HEK293 (cell line): Measurements from ENCODE around the gene HYOU1.
A peak's percentile ranks its signal among the peaks of the same experiment; 100 is the strongest.

Experiments
- CTCF ChIA-PET: fragments of 350-600 bp; formaldehyde crosslinking; extraction: SDS; loops from one replicate; lab custom pipeline; 2021; ENCODE audit warnings: antibody characterized with exemption; lab: Yijun Ruan, JAX
- POLR2A ChIA-PET: fragments of 300-600 bp; formaldehyde crosslinking; extraction: SDS; loops from one replicate; lab custom pipeline; 2020; ENCODE audit warnings: antibody characterized with exemption, inconsistent platforms; lab: Yijun Ruan, JAX
- H3K27ac ChIP-seq: fragments of 200-500 bp; sonication (Bioruptor generic); 2 replicates; pipeline ENCODE4 v1.5.1; 2014; ENCODE audit warnings: low read depth, low read length, control low read depth, inconsistent platforms; ENCODE audit errors: extremely low read depth
- H3K36me3 ChIP-seq, 2 experiments: fragments of 200-500 bp in 1 of 2; sonication (Bioruptor generic) in 1 of 2; 1 replicate in 1 of 2; 2 replicates in 1 of 2; pipeline ENCODE4 v1.5.1; 2014 to 2017; ENCODE audit warnings: inconsistent platforms in 2 of 2, low read length in 2 of 2; ENCODE audit not compliant: control insufficient read depth in 2 of 2, insufficient read depth in 1 of 2
- H3K4me1 ChIP-seq: fragments of 200-500 bp; sonication (Bioruptor generic); 2 replicates; pipeline ENCODE4 v1.5.1; 2014; ENCODE audit warnings: mild to moderate bottlenecking, low read length, inconsistent platforms; ENCODE audit not compliant: control insufficient read depth, insufficient read depth
- H3K4me3 ChIP-seq: 2 replicates; pipeline ENCODE4 v1.5.1; 2011; ENCODE audit warnings: low read depth, mild to moderate bottlenecking, control low read depth, low read length, moderate library complexity
- H3K9me3 ChIP-seq: fragments of 200-500 bp; sonication (Bioruptor generic); 2 replicates; pipeline ENCODE4 v1.5.1; 2014; ENCODE audit warnings: low read depth, low read length, inconsistent platforms; ENCODE audit not compliant: control insufficient read depth, insufficient read depth
- CTCF ChIP-seq: fragments of 450-650 bp; formaldehyde crosslinking; IDR thresholded peaks from 2 replicates; pipeline ENCODE4 v1.5.1; 2016; ENCODE audit warnings: missing biosample characterization, missing genetic modification characterization
- FEZF1 ChIP-seq: fragments of 450-650 bp; formaldehyde crosslinking; IDR thresholded peaks from 2 replicates; pipeline ENCODE4 v1.5.1; 2016; ENCODE audit warnings: missing biosample characterization, missing genetic modification characterization
- GLI2 ChIP-seq: fragments of 450-650 bp; formaldehyde crosslinking; IDR thresholded peaks from 2 replicates; pipeline ENCODE4; 2017; ENCODE audit warnings: missing biosample characterization, missing genetic modification characterization, low read depth, borderline replicate concordance
- HOXD13 ChIP-seq: sonication (generic); formaldehyde crosslinking; IDR thresholded peaks from 2 replicates; pipeline ENCODE4 v1.8.0; 2022; ENCODE audit warnings: missing genetic modification reagents, borderline replicate concordance
- PRDM1 ChIP-seq: fragments of 450-650 bp; formaldehyde crosslinking; IDR thresholded peaks from 2 replicates; pipeline ENCODE4; 2016; ENCODE audit warnings: missing biosample characterization, missing genetic modification characterization
- SCRT2 ChIP-seq: fragments of 450-650 bp; formaldehyde crosslinking; IDR thresholded peaks from 2 replicates; pipeline ENCODE4 v1.5.1; 2016; ENCODE audit warnings: missing biosample characterization, missing genetic modification characterization
- ZFP41 ChIP-seq: fragments of 450-650 bp; formaldehyde crosslinking; IDR thresholded peaks from 2 replicates; pipeline ENCODE4 v1.5.1; 2016; ENCODE audit warnings: missing biosample characterization, missing genetic modification characterization, borderline replicate concordance
- ZIC2 ChIP-seq: fragments of 450-650 bp; formaldehyde crosslinking; IDR thresholded peaks from 2 replicates; pipeline ENCODE4 v1.5.1; 2016; ENCODE audit warnings: missing biosample characterization, missing genetic modification characterization
- ZNF175 ChIP-seq: fragments of 450-650 bp; formaldehyde crosslinking; IDR thresholded peaks from 2 replicates; pipeline ENCODE4 v1.5.1; 2016; ENCODE audit warnings: missing biosample characterization, missing genetic modification characterization
- ZNF202 ChIP-seq: fragments of 450-650 bp; formaldehyde crosslinking; IDR thresholded peaks from 2 replicates; pipeline ENCODE4 v1.5.1; 2016; ENCODE audit warnings: missing biosample characterization, missing genetic modification characterization, borderline replicate concordance
- ZNF24 ChIP-seq: fragments of 450-650 bp; formaldehyde crosslinking; IDR thresholded peaks from 2 replicates; pipeline ENCODE4 v1.5.1; 2016; ENCODE audit warnings: missing biosample characterization, missing genetic modification characterization
- ZNF274 ChIP-seq, 2 experiments: fragments of 200-500 bp in 1 of 2; fragments of 450-650 bp in 1 of 2; sonication (Bioruptor generic) in 1 of 2; formaldehyde crosslinking in 1 of 2; IDR thresholded peaks; 2 replicates each; pipeline versions ENCODE4 v1.5.1 to v1.6.1; 2014 to 2016; ENCODE audit warnings: borderline replicate concordance in 1 of 2, inconsistent platforms in 1 of 2, low read length in 1 of 2, missing biosample characterization in 1 of 2, missing genetic modification characterization in 1 of 2
- ZNF311 ChIP-seq: fragments of 450-650 bp; formaldehyde crosslinking; IDR thresholded peaks from 2 replicates; pipeline ENCODE4 v1.5.1; 2017; ENCODE audit warnings: missing biosample characterization, missing genetic modification characterization, borderline replicate concordance
- ZNF324 ChIP-seq: fragments of 450-650 bp; formaldehyde crosslinking; IDR thresholded peaks from 2 replicates; pipeline ENCODE4 v1.5.1; 2016; ENCODE audit warnings: missing biosample characterization, missing genetic modification characterization
- ZNF501 ChIP-seq: fragments of 450-650 bp; formaldehyde crosslinking; IDR thresholded peaks from 2 replicates; pipeline ENCODE4 v1.5.1; 2016; ENCODE audit warnings: missing biosample characterization, missing genetic modification characterization
- ZNF513 ChIP-seq: fragments of 450-650 bp; IDR thresholded peaks from 2 replicates; pipeline ENCODE4 v1.5.1; 2018; ENCODE audit warnings: missing biosample characterization, missing genetic modification characterization
- ZNF518A ChIP-seq: fragments of 450-650 bp; formaldehyde crosslinking; conservative IDR thresholded peaks from 2 replicates; pipeline ENCODE4 v1.5.1; 2016; ENCODE audit warnings: low read depth, missing biosample characterization, missing genetic modification characterization
- ZNF529 ChIP-seq: fragments of 450-650 bp; formaldehyde crosslinking; IDR thresholded peaks from 2 replicates; pipeline ENCODE4 v1.5.1; 2017; ENCODE audit warnings: missing genetic modification characterization, missing biosample characterization; ENCODE audit not compliant: insufficient replicate concordance
- ZNF610 ChIP-seq: fragments of 450-650 bp; formaldehyde crosslinking; IDR thresholded peaks from 2 replicates; pipeline ENCODE4 v1.5.1; 2016; ENCODE audit warnings: missing biosample characterization, missing genetic modification characterization, borderline replicate concordance
- ZNF621 ChIP-seq: fragments of 450-650 bp; formaldehyde crosslinking; IDR thresholded peaks from 2 replicates; pipeline ENCODE4 v1.5.1; 2017; ENCODE audit warnings: missing biosample characterization, missing genetic modification characterization
- ZNF626 ChIP-seq: fragments of 450-650 bp; sonication (Bioruptor Pico); formaldehyde crosslinking; IDR thresholded peaks from 2 replicates; pipeline ENCODE4 v1.5.1; 2018; ENCODE audit warnings: missing biosample characterization, missing genetic modification characterization, inconsistent platforms
- ZNF654 ChIP-seq: fragments of 450-650 bp; formaldehyde crosslinking; IDR thresholded peaks from 2 replicates; pipeline ENCODE4 v1.5.1; 2016; ENCODE audit warnings: low read depth, missing biosample characterization, missing genetic modification characterization
- ZNF692 ChIP-seq: fragments of 450-650 bp; formaldehyde crosslinking; IDR thresholded peaks from 2 replicates; pipeline ENCODE4 v1.5.1; 2016; ENCODE audit warnings: missing biosample characterization, missing genetic modification characterization

HYOU1 gene

GRCh38 chr11:119055901-119056300 is 1.1 kb downstream of the HYOU1 start:
- no peak overlapping the region for H3K27ac ChIP-seq
- POLR2A ChIA-PET: interaction anchor here (0.6 to 4.0 kb wide), 15 partner anchors 8 to 261 kb away, joined by 3 to 20 read pairs (median 5); partner anchors contain the start of genes C2CD2L, DPAGT1, HINFP and HMBS
- CTCF ChIA-PET: interaction anchor here (0.6 to 1.8 kb wide), 3 partner anchors 13 to 127 kb away, joined by 3 to 6 read pairs (median 3); no protein-coding TSS in a partner anchor
- TF ChIP-seq FEZF1 (tag by site-specific recombination) (no peak), ZFP41 (no peak), HOXD13 (no peak), ZNF311 (tag by site-specific recombination) (no peak), ZNF621 (tag by site-specific recombination) (no peak), ZNF175 (no peak), ZNF654 (tag by site-specific recombination) (peak; percentile 4; the same call in 1 of the 2 replicates), ZNF529 (no peak), ZNF626 (tag by site-specific recombination) (no peak), ZNF324 (tag by site-specific recombination) (no peak), ZNF24 (no peak), ZNF610 (tag by site-specific recombination) (no peak), ZIC2 (no peak), ZNF501 (tag by site-specific recombination) (no peak), ZNF692 (no peak), CTCF (tag by site-specific recombination) (peak; percentile 65), PRDM1 (tag by site-specific recombination) (no peak), ZNF518A (tag by site-specific recombination) (no peak), ZNF513 (no peak), ZNF274 (IDR thresholded peaks at IDR 0.05; ENCODE audit: low read length) (no peak), ZNF274 (tag by site-specific recombination; IDR thresholded peaks at IDR 0.05; ENCODE audit: borderline replicate concordance) (no peak), SCRT2 (tag by site-specific recombination) (peak; percentile 23; the same call in 1 of the 2 replicates), GLI2 (tag by site-specific recombination) (no peak), ZNF202 (tag by site-specific recombination) (no peak)
- TF ChIP-seq, all 188 proteins: peak for 3
- H3K4me1 ChIP-seq: no peaks in the 10 kb centered on the region
- peak overlapping the region; percentile 85 for H3K4me3 ChIP-seq
- no peaks in the 10 kb centered on the region for H3K9me3 ChIP-seq
- peaks cover 4 to 49% of the 10 kb centered on the region in 2 experiments; a peak in 1 of 3 replicates for H3K36me3 ChIP-seq
